ENCODE measurements around the gene CT45A5.
A peak's percentile ranks its signal among the peaks of the same experiment; 100 is the strongest.
"Not testable (repeated sequence)": the region's sequence is repeated elsewhere in the genome, so short reads cannot be mapped to it uniquely, and the experiment has no call there.

Gene CT45A5, protein sequence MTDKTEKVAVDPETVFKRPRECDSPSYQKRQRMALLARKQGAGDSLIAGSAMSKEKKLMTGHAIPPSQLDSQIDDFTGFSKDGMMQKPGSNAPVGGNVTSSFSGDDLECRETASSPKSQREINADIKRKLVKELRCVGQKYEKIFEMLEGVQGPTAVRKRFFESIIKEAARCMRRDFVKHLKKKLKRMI

DNA sequence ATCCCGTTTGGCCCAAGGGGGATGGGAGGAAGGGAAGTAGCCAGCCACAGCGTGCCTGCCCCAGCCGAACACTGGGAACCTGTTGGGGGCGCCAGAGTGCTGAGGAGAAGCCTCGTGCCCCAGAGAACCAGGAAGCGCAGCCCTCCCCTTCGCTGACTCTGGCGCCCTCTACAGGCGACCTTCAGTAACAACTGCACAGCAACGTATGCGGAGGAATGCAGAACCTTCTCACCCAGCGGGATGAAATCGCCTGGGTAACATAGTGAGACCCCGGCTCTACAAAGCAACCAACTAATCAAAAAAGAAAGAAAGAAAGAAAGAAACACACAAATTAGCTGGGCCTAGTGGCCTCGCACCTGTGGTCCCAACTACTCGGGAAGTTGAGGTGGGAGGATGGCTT lies at the start of gene CT45A5:
Gene CT45A5 (minus strand): TSS at position 101 of the 400 bp plus-strand sequence. CDS start 3,774 bp downstream, outside the sequence.
- not testable (repeated sequence) for H3K4me3 ChIP-seq (ENCODE audit: low read depth, low read length); H3K9me3 ChIP-seq (ENCODE audit: severe bottlenecking); H3K27me3 ChIP-seq (ENCODE audit: insufficient read depth, low read depth, severe bottlenecking); H3K36me3 ChIP-seq; H3K27ac ChIP-seq; DNase-seq

DNA sequence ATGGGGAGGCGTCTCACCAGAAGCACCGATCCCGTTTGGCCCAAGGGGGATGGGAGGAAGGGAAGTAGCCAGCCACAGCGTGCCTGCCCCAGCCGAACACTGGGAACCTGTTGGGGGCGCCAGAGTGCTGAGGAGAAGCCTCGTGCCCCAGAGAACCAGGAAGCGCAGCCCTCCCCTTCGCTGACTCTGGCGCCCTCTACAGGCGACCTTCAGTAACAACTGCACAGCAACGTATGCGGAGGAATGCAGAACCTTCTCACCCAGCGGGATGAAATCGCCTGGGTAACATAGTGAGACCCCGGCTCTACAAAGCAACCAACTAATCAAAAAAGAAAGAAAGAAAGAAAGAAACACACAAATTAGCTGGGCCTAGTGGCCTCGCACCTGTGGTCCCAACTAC lies 34.6 kb upstream of the CT45A5 start, which contains the start of gene CT45A2:
Gene CT45A2 (minus strand): TSS at position 101 of the 400 bp plus-strand sequence. CDS start 3,747 bp downstream, outside the sequence.
- DNase-seq; H3K4me3 ChIP-seq (ENCODE audit: low read depth, low read length); H3K27ac ChIP-seq; H3K27me3 ChIP-seq (ENCODE audit: insufficient read depth, low read depth, severe bottlenecking); H3K36me3 ChIP-seq; H3K9me3 ChIP-seq (ENCODE audit: severe bottlenecking): not testable (repeated sequence)

DNA sequence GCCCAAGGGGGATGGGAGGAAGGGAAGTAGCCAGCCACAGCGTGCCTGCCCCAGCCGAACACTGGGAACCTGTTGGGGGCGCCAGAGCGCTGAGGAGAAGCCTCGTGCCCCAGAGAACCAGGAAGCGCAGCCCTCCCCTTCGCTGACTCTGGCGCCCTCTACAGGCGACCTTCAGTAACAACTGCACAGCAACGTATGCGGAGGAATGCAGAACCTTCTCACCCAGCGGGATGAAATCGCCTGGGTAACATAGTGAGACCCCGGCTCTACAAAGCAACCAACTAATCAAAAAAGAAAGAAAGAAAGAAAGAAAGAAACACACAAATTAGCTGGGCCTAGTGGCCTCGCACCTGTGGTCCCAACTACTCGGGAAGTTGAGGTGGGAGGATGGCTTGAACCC lies 17.4 kb upstream of the CT45A5 start, which contains the start of gene CT45A6:
Gene CT45A6 (minus strand): TSS at position 101 of the 400 bp plus-strand sequence. CDS start 3,794 bp downstream, outside the sequence.
- not testable (repeated sequence) for H3K27ac ChIP-seq; H3K4me3 ChIP-seq (ENCODE audit: low read depth, low read length); H3K27me3 ChIP-seq (ENCODE audit: insufficient read depth, low read depth, severe bottlenecking); DNase-seq; H3K9me3 ChIP-seq (ENCODE audit: severe bottlenecking); H3K36me3 ChIP-seq

DNA sequence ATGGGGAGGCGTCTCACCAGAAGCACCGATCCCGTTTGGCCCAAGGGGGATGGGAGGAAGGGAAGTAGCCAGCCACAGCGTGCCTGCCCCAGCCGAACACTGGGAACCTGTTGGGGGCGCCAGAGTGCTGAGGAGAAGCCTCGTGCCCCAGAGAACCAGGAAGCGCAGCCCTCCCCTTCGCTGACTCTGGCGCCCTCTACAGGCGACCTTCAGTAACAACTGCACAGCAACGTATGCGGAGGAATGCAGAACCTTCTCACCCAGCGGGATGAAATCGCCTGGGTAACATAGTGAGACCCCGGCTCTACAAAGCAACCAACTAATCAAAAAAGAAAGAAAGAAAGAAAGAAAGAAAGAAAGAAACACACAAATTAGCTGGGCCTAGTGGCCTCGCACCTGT lies 17.2 kb downstream of the CT45A5 start, which contains the start of gene CT45A3:
Gene CT45A3 (minus strand): TSS at position 101 of the 400 bp plus-strand sequence. CDS start 3,747 bp downstream, outside the sequence.
- H3K27ac ChIP-seq; H3K27me3 ChIP-seq (ENCODE audit: insufficient read depth, low read depth, severe bottlenecking); H3K36me3 ChIP-seq; DNase-seq; H3K9me3 ChIP-seq (ENCODE audit: severe bottlenecking); H3K4me3 ChIP-seq (ENCODE audit: low read depth, low read length): not testable (repeated sequence)

DNA sequence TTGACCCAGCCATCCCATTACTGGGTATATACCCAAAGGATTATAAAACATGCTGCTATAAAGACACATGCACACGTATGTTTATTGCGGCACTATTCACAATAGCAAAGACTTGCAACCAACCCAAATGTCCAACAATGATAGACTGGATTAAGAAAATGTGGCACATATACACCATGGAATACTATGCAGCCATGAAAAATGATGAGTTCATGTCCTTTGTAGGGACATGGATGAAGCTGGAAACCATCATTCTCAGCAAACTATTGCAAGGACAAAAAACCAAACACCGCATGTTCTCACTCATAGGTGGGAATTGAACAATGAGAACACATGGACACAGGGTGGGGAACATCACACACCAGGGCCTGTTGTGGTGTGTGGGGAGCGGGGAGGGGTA lies 40.6 kb downstream of the CT45A5 start:
- H3K27me3 ChIP-seq (ENCODE audit: insufficient read depth, low read depth, severe bottlenecking), result peaks cover 28% of the 10 kb centered on the region
- not testable (repeated sequence) for H3K27ac ChIP-seq; H3K4me3 ChIP-seq (ENCODE audit: low read depth, low read length); DNase-seq; H3K36me3 ChIP-seq; H3K9me3 ChIP-seq (ENCODE audit: severe bottlenecking)

DNA sequence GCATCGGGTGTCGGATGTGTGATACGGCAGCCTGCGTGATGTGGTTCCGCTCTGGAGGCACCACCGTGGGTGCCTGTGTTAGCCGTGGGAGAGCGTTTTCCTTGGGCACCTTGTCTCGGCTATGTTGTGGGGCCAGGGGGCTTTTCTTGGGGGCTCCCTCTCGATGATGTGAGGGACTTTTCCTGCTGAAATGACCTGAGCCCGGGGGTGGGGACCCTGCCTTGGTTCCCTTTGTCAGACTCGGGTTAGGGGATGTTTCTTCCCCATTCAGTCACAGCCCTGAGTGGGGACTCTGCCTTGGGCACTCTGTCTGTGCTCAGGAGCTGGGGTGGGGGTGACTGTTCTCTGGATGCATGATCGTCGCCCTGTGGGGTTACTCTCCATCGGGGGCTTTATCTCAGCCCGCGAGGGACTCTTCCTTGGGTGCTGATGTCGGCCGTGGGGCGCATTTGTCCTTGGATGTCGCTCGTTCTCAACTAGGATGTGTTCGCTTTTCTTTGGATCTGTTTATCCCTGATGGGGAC lies 44.0 kb downstream of the CT45A5 start:
- TF ChIP-seq, protein P1, sequence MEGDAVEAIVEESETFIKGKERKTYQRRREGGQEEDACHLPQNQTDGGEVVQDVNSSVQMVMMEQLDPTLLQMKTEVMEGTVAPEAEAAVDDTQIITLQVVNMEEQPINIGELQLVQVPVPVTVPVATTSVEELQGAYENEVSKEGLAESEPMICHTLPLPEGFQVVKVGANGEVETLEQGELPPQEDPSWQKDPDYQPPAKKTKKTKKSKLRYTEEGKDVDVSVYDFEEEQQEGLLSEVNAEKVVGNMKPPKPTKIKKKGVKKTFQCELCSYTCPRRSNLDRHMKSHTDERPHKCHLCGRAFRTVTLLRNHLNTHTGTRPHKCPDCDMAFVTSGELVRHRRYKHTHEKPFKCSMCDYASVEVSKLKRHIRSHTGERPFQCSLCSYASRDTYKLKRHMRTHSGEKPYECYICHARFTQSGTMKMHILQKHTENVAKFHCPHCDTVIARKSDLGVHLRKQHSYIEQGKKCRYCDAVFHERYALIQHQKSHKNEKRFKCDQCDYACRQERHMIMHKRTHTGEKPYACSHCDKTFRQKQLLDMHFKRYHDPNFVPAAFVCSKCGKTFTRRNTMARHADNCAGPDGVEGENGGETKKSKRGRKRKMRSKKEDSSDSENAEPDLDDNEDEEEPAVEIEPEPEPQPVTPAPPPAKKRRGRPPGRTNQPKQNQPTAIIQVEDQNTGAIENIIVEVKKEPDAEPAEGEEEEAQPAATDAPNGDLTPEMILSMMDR (IDR thresholded peaks at IDR 0.05; ENCODE audit: low read depth, low read length), result no peak
- no peak overlapping the region for H3K27ac ChIP-seq
- DNase-seq, result no peak
- H3K27me3 ChIP-seq (ENCODE audit: insufficient read depth, low read depth, severe bottlenecking), result peaks cover 31% of the 10 kb centered on the region
- no peaks in the 10 kb centered on the region for H3K36me3 ChIP-seq
- H3K9me3 ChIP-seq (ENCODE audit: severe bottlenecking), result no peaks in the 10 kb centered on the region
- no peak overlapping the region for H3K4me3 ChIP-seq (ENCODE audit: low read depth, low read length)

DNA sequence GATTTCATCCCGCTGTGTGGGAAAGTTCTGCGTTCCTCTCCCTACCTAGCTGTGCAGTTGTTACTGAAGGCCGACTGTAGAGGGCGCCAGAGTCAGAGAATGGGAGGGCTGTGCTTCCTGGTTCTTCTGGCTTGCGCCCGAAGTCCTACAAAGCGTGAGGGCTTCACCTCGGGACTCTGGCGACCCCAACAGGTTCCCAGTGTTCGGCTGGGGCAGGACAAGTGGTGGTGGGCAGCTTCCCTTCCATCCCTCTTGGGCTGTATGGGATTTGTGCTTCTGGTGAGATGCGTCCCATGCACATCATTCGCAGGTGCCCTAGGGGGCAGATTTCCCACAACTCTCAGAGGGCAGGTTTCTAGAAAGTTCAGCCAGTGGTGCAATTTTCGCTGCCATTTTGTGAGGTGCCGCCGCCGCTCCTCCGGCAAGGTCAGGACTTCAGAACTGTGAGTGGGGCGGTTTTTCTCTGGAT lies 44.6 kb downstream of the CT45A5 start:
- TF ChIP-seq, protein P1 (IDR thresholded peaks at IDR 0.05; ENCODE audit: low read depth, low read length), result peak; percentile 68
- no peak overlapping the region for H3K27ac ChIP-seq
- no peaks in the 10 kb centered on the region for H3K9me3 ChIP-seq (ENCODE audit: severe bottlenecking)
- DNase-seq, result peak; percentile 40
- H3K4me3 ChIP-seq (ENCODE audit: low read depth, low read length), result no peak overlapping the region
- no peaks in the 10 kb centered on the region for H3K36me3 ChIP-seq
- H3K27me3 ChIP-seq (ENCODE audit: insufficient read depth, low read depth, severe bottlenecking), result peaks cover 28% of the 10 kb centered on the region

DNA sequence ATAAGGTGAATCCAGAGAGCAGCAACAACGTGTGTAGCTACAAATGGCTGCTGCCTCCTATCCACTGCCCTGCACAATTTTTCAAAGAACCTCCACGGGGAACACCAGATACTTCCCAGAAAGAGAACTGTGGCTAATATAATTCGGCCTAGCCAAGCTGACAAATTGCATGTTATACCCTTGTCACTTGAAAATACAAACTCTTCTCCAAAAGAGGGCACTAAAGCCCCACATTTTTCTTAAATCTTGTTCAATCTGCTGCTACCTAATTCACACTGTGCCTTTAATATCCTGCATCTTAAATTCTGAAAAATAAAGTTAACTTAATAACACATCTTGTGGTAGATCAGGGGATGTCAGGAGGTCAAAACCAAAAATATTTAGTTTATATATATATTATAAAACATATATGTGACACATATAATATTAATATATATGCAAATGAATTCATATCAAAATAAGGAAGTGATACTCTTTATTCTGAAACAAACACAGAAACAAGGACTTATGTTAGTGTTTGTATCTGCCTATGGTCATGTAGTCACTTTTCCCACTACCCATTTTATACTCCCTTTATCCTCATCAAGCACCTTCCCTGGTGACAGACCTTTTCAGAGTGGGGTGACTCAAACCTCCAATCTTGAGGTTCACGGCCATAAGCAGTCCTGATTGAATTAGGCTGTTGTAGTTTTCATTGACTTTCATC lies 47.8 kb downstream of the CT45A5 start:
- Histone ChIP-seq H3K36me3 (no peaks in the 10 kb centered on the region), H3K9me3 (ENCODE audit: severe bottlenecking) (no peaks in the 10 kb centered on the region), H3K27ac (no peak overlapping the region), H3K4me3 (ENCODE audit: low read depth, low read length) (no peak overlapping the region), H3K27me3 (ENCODE audit: insufficient read depth, low read depth, severe bottlenecking) (peaks cover 22% of the 10 kb centered on the region)
- DNase-seq, result no peak
- TF ChIP-seq, protein P1 (IDR thresholded peaks at IDR 0.05; ENCODE audit: low read depth, low read length), result no peak

DNA sequence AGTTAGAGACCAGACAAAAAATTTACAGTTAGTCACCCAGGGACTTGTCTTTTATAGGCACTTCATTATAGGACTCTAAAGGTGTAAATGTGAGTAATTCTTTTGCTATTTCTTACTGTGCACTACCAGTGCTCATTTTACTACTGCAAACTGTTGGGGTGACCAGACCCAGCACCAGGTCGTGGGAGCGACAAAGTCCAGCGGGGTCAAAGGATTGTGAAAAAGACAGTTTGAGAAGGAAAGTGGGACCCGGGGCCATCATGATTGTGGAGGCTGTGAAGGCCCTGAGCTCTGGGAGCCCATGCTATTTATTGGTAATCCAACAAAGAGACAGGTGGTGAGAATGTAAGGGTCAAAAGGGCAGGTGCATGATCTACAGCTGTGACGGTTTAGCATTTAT lies 50.6 kb downstream of the CT45A5 start:
- DNase-seq; H3K4me3 ChIP-seq (ENCODE audit: low read depth, low read length): not testable (repeated sequence)

More for the DNA sequence above, 50.6 kb downstream of the CT45A5 start:
- H3K27ac ChIP-seq; H3K36me3 ChIP-seq; H3K27me3 ChIP-seq (ENCODE audit: insufficient read depth, low read depth, severe bottlenecking); H3K9me3 ChIP-seq (ENCODE audit: severe bottlenecking): not testable (repeated sequence)

Measured in WERI-Rb-1 (cell line).